ENCODE data around the gene SRRD. TPM values are rescaled to one million over a fixed set of nuclear protein-coding genes. Genes with fewer than 3 reads are reported as not detected.
"Not testable (repeated sequence)": the region's sequence is repeated elsewhere in the genome, so short reads cannot be mapped to it uniquely, and the experiment has no call there.

Gene SRRD
- total RNA-seq, 2 experiments from 2014 or later, result 24.8 to 26.3 TPM

GRCh38 chr22:26527574-26528465, 44.1 kb downstream of the SRRD start:
- ChIA-PET POLR2A (interaction anchor here (1.9 kb wide), 1 partner anchor 9 kb away, joined by 4 read pairs; no protein-coding TSS in a partner anchor), CTCF (no interaction called here)
- DNase-seq, result no peak
- peak overlapping the region; percentile 45 for H3K27ac Mint-ChIP-seq
- TF ChIP-seq, protein P1, sequence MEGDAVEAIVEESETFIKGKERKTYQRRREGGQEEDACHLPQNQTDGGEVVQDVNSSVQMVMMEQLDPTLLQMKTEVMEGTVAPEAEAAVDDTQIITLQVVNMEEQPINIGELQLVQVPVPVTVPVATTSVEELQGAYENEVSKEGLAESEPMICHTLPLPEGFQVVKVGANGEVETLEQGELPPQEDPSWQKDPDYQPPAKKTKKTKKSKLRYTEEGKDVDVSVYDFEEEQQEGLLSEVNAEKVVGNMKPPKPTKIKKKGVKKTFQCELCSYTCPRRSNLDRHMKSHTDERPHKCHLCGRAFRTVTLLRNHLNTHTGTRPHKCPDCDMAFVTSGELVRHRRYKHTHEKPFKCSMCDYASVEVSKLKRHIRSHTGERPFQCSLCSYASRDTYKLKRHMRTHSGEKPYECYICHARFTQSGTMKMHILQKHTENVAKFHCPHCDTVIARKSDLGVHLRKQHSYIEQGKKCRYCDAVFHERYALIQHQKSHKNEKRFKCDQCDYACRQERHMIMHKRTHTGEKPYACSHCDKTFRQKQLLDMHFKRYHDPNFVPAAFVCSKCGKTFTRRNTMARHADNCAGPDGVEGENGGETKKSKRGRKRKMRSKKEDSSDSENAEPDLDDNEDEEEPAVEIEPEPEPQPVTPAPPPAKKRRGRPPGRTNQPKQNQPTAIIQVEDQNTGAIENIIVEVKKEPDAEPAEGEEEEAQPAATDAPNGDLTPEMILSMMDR (IDR thresholded peaks at IDR 0.05), result no peak
- peaks cover 6% of the 10 kb centered on the region for H3K4me1 Mint-ChIP-seq (ENCODE audit: low read depth)
- H3K4me3 Mint-ChIP-seq, result no peak overlapping the region
- no peaks in the 10 kb centered on the region for H3K27me3 Mint-ChIP-seq
- intact Hi-C loops (cut with micrococcal nuclease), result no loop called here
- peaks cover 33% of the 10 kb centered on the region for H3K36me3 Mint-ChIP-seq (ENCODE audit: low read depth)
- H3K9me3 Mint-ChIP-seq, result no peaks in the 10 kb centered on the region
- ATAC-seq, result no peak

- intact Hi-C loops (cut with micrococcal nuclease); CTCF ChIA-PET; H3K4me3 Mint-ChIP-seq; ATAC-seq; H3K27ac Mint-ChIP-seq; H3K27me3 Mint-ChIP-seq; H3K4me1 Mint-ChIP-seq (ENCODE audit: low read depth); H3K9me3 Mint-ChIP-seq; DNase-seq: not testable (repeated sequence)
- POLR2A ChIA-PET, result interaction anchor here (1.9 kb wide), 1 partner anchor 8 kb away, joined by 4 read pairs; no protein-coding TSS in a partner anchor
- H3K36me3 Mint-ChIP-seq (ENCODE audit: low read depth), result peaks cover 32% of the 10 kb centered on the region
Measured at GRCh38 chr22:26528518-26528917, 44.8 kb downstream of the SRRD start.

DNA sequence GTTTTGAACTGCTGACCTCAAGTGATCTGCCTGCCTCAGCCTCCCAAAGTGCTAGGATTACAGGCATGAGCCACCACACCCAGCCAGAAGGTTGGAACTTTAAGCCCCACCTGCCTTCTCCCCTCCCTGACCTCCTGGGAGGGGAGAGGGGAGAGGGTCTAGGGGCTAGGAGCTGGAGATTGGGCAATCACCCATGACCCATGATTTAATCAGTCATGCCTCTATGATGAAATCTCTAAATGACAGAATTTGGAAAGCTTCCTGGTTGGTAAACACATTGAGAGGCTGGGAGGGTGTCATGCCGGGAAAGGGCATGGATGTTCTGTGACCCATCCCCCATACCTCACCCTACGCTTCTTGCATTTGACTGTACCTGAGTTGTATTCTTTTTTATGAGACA, 45.7 kb downstream of the SRRD start:
- peaks cover 13% of the 10 kb centered on the region for H3K4me1 Mint-ChIP-seq (ENCODE audit: low read depth)
- intact Hi-C loops (cut with micrococcal nuclease), result no loop called here
- no peak overlapping the region for H3K27ac Mint-ChIP-seq
- H3K36me3 Mint-ChIP-seq (ENCODE audit: low read depth), result peaks cover 32% of the 10 kb centered on the region
- ATAC-seq (no peak), DNase-seq (no peak)
- H3K27me3 Mint-ChIP-seq, result no peaks in the 10 kb centered on the region
- TF ChIP-seq, protein P1 (IDR thresholded peaks at IDR 0.05), result no peak
- no peak overlapping the region for H3K4me3 Mint-ChIP-seq
- no peaks in the 10 kb centered on the region for H3K9me3 Mint-ChIP-seq
- ChIA-PET POLR2A (interaction anchor here (0.7 kb wide), 1 partner anchor 17 kb away, joined by 3 read pairs; no protein-coding TSS in a partner anchor), CTCF (interaction anchor here (0.8 kb wide), 1 partner anchor 21 kb away, joined by 4 read pairs; no protein-coding TSS in a partner anchor)

DNA sequence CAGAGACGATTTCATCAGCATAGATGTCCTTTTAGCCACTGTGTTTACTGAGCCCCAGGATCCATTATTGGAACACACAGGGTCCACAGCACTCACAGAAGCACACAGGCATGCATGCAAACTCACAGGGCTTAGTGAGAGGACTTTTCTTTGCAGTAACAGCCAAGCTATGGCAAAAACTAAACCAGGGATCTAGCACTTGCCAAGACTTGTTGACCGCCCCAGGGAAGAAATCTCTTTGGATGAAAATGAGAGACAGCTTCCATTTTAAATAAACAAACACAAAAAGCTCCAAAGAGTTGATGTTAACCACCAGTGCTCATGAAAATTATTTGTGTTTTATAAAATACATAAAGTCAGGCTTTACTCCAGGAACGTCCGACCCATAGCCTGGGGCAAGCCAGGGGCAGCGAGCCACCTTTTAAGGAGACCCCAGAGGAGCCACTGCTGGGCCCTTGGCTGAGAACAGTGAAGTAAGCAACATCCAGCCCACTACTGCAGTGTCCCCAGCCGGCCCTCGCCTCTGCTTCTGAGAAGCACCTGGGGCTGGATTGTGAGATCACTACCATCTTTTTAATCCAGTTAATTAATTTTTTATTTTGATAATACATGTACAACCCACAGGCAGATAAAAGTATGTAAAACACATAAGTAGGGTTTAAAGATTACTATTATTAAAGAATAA, 50.6 kb downstream of the SRRD start:
- Mint-ChIP-seq H3K9me3 (no peaks in the 10 kb centered on the region), H3K27ac (peak overlapping the region; percentile 8), H3K4me3 (no peak overlapping the region), H3K36me3 (ENCODE audit: low read depth) (peaks cover 50% of the 10 kb centered on the region), H3K4me1 (ENCODE audit: low read depth) (peaks cover 43% of the 10 kb centered on the region), H3K27me3 (no peaks in the 10 kb centered on the region)
- DNase-seq (no peak), ATAC-seq (no peak)
- TF ChIP-seq, protein P1 (IDR thresholded peaks at IDR 0.05), result no peak
- ChIA-PET POLR2A (interaction anchor here (0.7 to 1.4 kb wide), 4 partner anchors 13 to 881 kb away, joined by 3 to 4 read pairs (median 3); no protein-coding TSS in a partner anchor), CTCF (interaction anchor here (1.4 to 1.7 kb wide), 2 partner anchors 16 to 145 kb away, joined by 3 to 4 read pairs; no protein-coding TSS in a partner anchor)
- intact Hi-C loops (cut with micrococcal nuclease), result no loop called here

DNA sequence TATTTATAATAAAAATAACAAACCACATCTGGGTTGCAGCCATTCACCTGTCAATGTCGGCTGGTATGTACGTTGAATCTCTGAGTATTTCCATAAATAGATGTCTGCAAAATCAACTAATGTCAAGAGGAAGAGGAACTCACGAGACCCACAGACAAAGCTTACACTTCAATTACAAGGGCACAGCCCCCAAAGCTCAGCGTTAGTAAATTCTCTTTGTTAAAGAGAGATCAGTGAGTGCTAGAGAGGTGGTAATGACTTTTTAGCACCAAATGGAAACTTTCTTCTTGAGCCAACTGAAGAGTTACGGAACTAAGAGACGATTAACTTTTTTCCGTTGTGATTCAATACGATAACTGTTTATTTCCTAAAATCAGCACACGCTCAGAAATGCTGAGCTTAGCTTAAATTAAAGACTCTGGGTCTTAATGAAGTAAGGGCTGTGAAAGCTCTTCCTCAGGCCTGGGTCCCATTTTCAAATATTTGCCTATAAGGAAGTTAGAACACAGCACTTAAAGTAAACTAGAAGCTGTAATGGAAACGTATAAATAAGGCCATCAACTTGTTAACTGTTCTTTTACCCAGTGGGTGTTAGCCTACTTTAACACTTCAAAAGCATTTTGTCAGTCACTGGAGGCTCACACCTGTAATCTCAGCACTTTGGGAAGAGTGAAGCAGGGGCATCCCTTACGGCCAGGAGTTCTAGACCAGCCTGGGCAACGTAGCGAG, 51.4 kb downstream of the SRRD start:
- CTCF ChIA-PET, result interaction anchor here (1.7 kb wide), 1 partner anchor 144 kb away, joined by 4 read pairs; no protein-coding TSS in a partner anchor
- no peaks in the 10 kb centered on the region for H3K9me3 Mint-ChIP-seq
- intact Hi-C loops (cut with micrococcal nuclease), result no loop called here
- DNase-seq, result no peak
- no peak overlapping the region for H3K4me3 Mint-ChIP-seq
- H3K27ac Mint-ChIP-seq, result peak overlapping the region; percentile 79
- POLR2A ChIA-PET, result interaction anchor here (0.8 to 1.4 kb wide), 2 partner anchors 20 to 882 kb away, joined by 3 read pairs; no protein-coding TSS in a partner anchor
- TF ChIP-seq, protein P1 (IDR thresholded peaks at IDR 0.05), result no peak
- no peaks in the 10 kb centered on the region for H3K27me3 Mint-ChIP-seq
- H3K4me1 Mint-ChIP-seq (ENCODE audit: low read depth), result peaks cover 43% of the 10 kb centered on the region
- peaks cover 44% of the 10 kb centered on the region for H3K36me3 Mint-ChIP-seq (ENCODE audit: low read depth)
- ATAC-seq, result peak; percentile 64

Data from activated CD8-positive, alpha-beta T cell treated with anti-CD3 and anti-CD28 coated beads for 36 hours (primary cell).